Left lobe of liver (tissue), 2 donors: ENCODE measurements around the gene BMPER. TPM values are rescaled to one million over a fixed set of nuclear protein-coding genes. Genes with fewer than 3 reads are reported as not detected.
A peak's percentile ranks its signal among the peaks of the same experiment; 100 is the strongest.
"Not testable (repeated sequence)": the region's sequence is repeated elsewhere in the genome, so short reads cannot be mapped to it uniquely, and the experiment has no call there.

Experiments
- ATAC-seq: fragments of 200-7000 bp; cut with Tn5 transposase; one replicate; pipeline ENCODE4 v1.9.1; 2020; ENCODE audit warnings: mild to moderate bottlenecking, moderate library complexity
- DNase-seq: peaks from one replicate; pipeline ENCODE4 v3.0.0-alpha.2; 2020; ENCODE audit warnings: low spot score
- total RNA-seq: library from RNA; stranded (reverse); gene quantifications from one replicate; pipeline ENCODE4 v1.2.1, GENCODE V29; 2021
- donor health status: DM: no; HTN: no; CAD: no; lungs with moderate emphysema.
- donor health status: DM: no; HTN: yes; CAD: no.

BMPER gene
- total RNA-seq, 1 donor from 2014 or later, result 6.9 TPM

GRCh38 chr7:34162677-34163076, 257.3 kb downstream of the BMPER start:
- no peak for ATAC-seq
- DNase-seq, result no peak

- no peak for ATAC-seq
Measured at GRCh38 chr7:34163956-34164355, 258.6 kb downstream of the BMPER start.

GRCh38 chr7:34165466-34165865, 260.1 kb downstream of the BMPER start:
- ATAC-seq (no peak), DNase-seq (no peak)

More at GRCh38 chr7:34163956-34164355, 258.6 kb downstream of the BMPER start:
- no peak for DNase-seq

GRCh38 chr7:34165927-34166550, 260.7 kb downstream of the BMPER start:
- DNase-seq (no peak), ATAC-seq (peak; percentile 99)

GRCh38 chr7:34168013-34168412, 262.7 kb downstream of the BMPER start:
- DNase-seq (no peak), ATAC-seq (no peak)

DNA sequence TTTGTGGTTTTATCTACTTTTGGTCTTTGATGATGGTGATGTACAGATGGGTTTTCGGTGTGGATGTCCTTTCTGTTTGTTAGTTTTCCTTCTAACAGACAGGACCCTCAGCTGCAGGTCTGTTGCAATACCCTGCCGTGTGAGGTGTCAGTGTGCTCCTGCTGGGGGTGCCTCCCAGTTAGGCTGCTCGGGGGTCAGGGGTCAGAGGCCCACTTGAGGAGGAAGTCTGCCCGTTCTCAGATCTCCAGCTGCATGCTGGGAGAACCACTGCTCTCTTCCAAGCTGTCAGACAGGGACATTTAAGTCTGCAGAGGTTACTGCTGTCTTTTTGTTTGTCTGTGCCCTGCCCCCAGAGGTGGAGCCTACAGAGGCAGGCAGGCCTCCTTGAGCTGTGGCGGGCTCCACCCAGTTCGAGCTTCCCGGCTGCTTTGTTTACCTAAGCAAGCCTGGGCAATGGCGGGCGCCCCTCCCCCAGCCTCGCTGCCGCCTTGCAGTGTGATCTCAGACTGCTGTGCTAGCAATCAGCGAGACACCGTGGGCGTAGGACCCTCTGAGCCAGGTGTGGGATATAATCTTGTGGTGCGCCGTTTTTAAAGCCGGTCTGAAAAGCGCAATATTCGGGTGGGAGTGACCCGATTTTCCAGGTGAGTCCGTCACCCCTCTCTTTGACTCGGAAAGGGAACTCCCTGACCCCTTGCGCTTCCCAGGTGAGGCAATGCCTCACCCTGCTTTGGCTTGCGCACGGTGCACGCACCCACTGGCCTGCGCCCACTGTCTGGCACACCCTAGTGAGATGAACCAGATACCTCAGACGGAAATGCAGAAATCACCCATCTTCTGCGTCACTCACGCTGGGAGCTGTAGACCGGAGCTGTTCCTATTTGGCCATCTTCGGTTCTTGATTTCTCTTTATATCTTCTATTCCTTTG, 269.6 kb downstream of the BMPER start:
- not testable (repeated sequence) for DNase-seq, ATAC-seq

- ATAC-seq, result no peak
- no peak for DNase-seq
Measured at GRCh38 chr7:34175837-34176236, 270.5 kb downstream of the BMPER start.

- no peak for ATAC-seq
- no peak for DNase-seq
Measured at GRCh38 chr7:34177476-34177875, 272.1 kb downstream of the BMPER start.

DNA sequence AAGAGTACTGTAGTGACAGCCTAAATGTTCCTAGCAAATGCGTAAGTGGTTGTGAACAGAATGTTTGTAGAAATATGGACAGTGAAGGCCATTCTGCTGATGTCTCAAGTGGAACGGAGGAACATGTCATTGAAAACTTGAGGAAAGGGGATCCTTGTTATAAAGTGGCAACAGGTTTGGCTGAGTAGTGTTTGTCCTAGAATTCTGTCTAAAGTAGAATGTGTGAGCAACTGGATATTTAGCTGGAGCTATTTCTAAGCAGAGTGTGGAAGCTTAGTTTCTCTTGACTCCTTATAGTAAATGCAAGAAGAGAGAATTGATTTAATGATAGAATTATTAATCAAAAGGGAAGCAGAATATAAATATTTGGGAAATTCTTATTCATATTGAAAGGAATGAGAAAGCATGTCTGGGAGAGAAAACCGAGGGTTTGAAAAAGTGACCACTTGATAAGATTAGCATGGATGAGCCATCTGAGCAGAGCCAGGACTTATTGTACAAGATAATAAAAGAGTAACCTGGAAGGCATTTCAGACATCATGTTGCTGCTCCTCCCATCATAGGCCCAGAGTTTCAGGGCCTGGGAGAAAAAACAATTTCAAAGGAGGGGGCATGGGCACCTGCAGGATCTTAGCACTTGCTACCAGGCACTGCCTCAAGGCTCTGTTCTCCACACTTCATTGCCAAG, 276.1 kb downstream of the BMPER start:
- DNase-seq, result no peak
- no peak for ATAC-seq

DNA sequence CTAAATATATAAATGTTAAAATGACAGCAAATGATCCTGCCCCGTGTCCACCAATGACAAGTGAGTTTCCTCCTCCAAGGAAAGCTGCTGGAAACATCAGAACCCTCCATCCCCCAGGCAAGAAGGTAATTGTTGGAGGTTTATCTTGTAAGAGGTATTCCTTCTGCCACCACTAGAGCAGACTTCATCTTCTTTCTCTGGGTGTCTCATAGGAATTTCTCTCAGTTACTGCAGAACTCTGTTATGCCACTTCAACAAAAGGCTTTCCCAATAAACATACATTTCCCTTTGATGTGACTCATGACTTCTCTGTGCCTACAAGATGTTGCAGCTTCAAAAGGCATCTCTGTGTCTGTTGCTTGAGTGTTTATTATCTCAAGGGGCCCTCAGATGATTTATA, 279.1 kb downstream of the BMPER start:
- ATAC-seq, result no peak

DNA sequence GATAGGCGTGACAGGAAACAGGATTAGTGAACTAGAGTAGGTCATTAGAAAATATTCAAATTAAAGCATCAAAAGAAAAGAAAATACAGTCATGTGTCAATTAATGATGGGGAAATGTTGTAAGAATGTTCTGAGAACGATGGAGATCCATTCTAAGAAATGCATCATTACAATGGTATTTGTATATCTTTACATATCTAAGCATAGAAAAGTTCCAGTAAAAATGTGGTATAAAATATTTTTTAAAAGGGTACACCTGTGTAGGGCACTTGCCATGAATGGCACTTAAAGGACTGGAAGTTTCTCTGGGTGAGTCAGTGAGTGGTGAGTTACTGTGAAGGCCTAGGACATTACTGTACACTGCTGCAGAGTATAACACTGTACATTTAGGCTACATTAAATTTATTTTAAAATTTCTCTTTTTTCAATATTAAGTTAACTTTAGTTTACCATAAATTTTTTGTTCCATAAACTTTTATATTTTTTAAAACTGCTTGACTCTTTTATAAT, 282.5 kb downstream of the BMPER start:
- DNase-seq, result no peak
- no peak for ATAC-seq

More for the DNA sequence above, 279.1 kb downstream of the BMPER start:
- DNase-seq, result no peak

- DNase-seq (no peak), ATAC-seq (no peak)
Measured at GRCh38 chr7:34189031-34189430, 283.7 kb downstream of the BMPER start.

GRCh38 chr7:34190299-34190698, 285.0 kb downstream of the BMPER start:
- DNase-seq (no peak), ATAC-seq (no peak)

- no peak for ATAC-seq
- DNase-seq, result no peak
Measured at GRCh38 chr7:34191162-34191561, 285.8 kb downstream of the BMPER start.

GRCh38 chr7:34191771-34192479, 286.6 kb downstream of the BMPER start:
- ATAC-seq, result no peak
- DNase-seq, result no peak

DNA sequence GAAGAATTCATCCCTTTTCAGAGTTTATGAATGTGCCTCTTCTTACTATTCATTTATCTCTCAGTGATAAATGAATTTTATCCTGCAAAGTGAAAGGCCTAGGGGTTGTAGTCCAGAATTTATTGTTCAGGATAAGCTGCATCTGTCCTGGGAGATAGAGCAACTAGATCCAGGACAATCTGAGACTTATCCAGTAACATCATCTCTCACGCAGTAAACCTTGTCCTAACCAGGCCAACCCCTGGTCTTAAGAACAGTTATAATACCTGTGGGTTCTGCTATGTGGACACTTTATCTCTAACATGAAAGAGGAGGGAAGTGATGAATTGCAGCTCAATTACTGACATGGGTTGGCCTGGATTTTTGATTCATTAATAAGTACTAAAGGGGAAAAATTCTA, 287.6 kb downstream of the BMPER start:
- DNase-seq (no peak), ATAC-seq (no peak)

GRCh38 chr7:34198231-34198641, 292.9 kb downstream of the BMPER start:
- no peak for ATAC-seq
- no peak for DNase-seq
